ENCODE results near the gene HOXD4.

GRCh38 chr2:176138526-176138922 lies 12.8 kb upstream of the HOXD4 start:
- TF ChIP-seq CTCF (IDR thresholded peaks at IDR 0.05; ENCODE audit: poor library complexity, severe bottlenecking) (no peak), REST (IDR thresholded peaks at IDR 0.05; ENCODE audit: borderline replicate concordance) (no peak), TAF1 (IDR thresholded peaks at IDR 0.05; ENCODE audit: low read depth) (no peak), EP300 (conservative IDR thresholded peaks at IDR 0.05; ENCODE audit: poor library complexity, severe bottlenecking) (no peak)
